Endothelial cell of umbilical vein (primary cell): ENCODE measurements around the gene TNFSF10. TPM values are rescaled to one million over a fixed set of nuclear protein-coding genes. Genes with fewer than 3 reads are reported as not detected.

Experiments used
- BruUV-seq: library from RNA; stranded (reverse); fragments of 400-500 nt; replicated peaks from 2 replicates; lab custom pipeline; 2021; lab: Mats Ljungman, UMichigan
- CTCF ChIA-PET: fragments of 300-600, 350-600 bp; sonication (Branson Sonifier 250); formaldehyde crosslinking; loops from one replicate; lab custom pipeline; 2021; ENCODE audit warnings: antibody characterized with exemption, inconsistent platforms; lab: Charles Lee
- POLR2A ChIA-PET: fragments of 300-600, 350-600 bp; sonication (Branson Sonifier 250); formaldehyde crosslinking; loops from one replicate; lab custom pipeline; 2021; ENCODE audit warnings: antibody characterized with exemption, inconsistent platforms; lab: Charles Lee
- DNase-seq: peaks from one replicate; pipeline ENCODE4 v3.0.0-alpha.2; 2011; ENCODE audit warnings: low read depth, low spot score
- FAIRE-seq: peaks from 2 replicates; lab custom pipeline; 2011; peaks lifted over from hg19 to GRCh38; lab: Jason Lieb, UNC
- H2AFZ ChIP-seq: 2 replicates; pipeline ENCODE4 v1.6.0; 2012; ENCODE audit warnings: low read depth, low read length, control low read depth, inconsistent platforms
- H3K27ac ChIP-seq: 2 replicates; pipeline ENCODE4 v1.5.1; 2011; ENCODE audit warnings: low read depth, mild to moderate bottlenecking, control low read depth, low read length, moderate library complexity; ENCODE audit not compliant: insufficient read depth
- H3K27me3 ChIP-seq, 2 experiments: 2 replicates each; pipeline versions ENCODE4 v1.6.0 to v1.6.1; 2011; ENCODE audit warnings: low read length in 2 of 2, mixed read lengths in 1 of 2; ENCODE audit not compliant: control insufficient read depth in 2 of 2, insufficient read depth in 2 of 2
- H3K36me3 ChIP-seq, 2 experiments: 2 replicates in 1 of 2; 3 replicates in 1 of 2; pipeline ENCODE4 v1.5.1; 2011; ENCODE audit warnings: low read length in 2 of 2, mild to moderate bottlenecking in 1 of 2, moderate library complexity in 1 of 2; ENCODE audit not compliant: control insufficient read depth in 2 of 2, insufficient read depth in 2 of 2; ENCODE audit errors: extremely low read depth in 1 of 2
- H3K4me1 ChIP-seq: 3 replicates; pipeline ENCODE4 v1.5.1; 2011; ENCODE audit warnings: mild to moderate bottlenecking, low read length; ENCODE audit not compliant: control insufficient read depth, insufficient read depth; ENCODE audit errors: extremely low read depth
- H3K4me2 ChIP-seq: 2 replicates; pipeline ENCODE4 v1.6.1; 2011; ENCODE audit warnings: low read length, control low read depth, mixed read lengths; ENCODE audit not compliant: insufficient read depth
- H3K4me3 ChIP-seq, 3 experiments: fragments of 200-600 bp in 1 of 3; sonication (generic), shearing (Covaris generic) in 1 of 3; replicated peaks in 1 of 3; 2 replicates each; pipeline ENCODE4 v1.5.1; 2011 to 2016; ENCODE audit warnings: control low read depth in 3 of 3, low read length in 3 of 3, mild to moderate bottlenecking in 2 of 3, inconsistent platforms in 1 of 3, low read depth in 1 of 3, moderate library complexity in 1 of 3; ENCODE audit not compliant: insufficient read depth in 1 of 3
- H3K79me2 ChIP-seq: 2 replicates; pipeline ENCODE4 v1.6.0; 2012; ENCODE audit warnings: low read length, inconsistent platforms; ENCODE audit not compliant: control insufficient read depth, insufficient read depth
- H3K9ac ChIP-seq: replicated peaks from 2 replicates; pipeline ENCODE3; 2011; ENCODE audit warnings: low read length, control low read depth; ENCODE audit not compliant: insufficient read depth; ENCODE audit errors: extremely low read depth
- H3K9me1 ChIP-seq: replicated peaks from 3 replicates; pipeline ENCODE4 v1.6.0; 2011; ENCODE audit warnings: mild to moderate bottlenecking, low read length; ENCODE audit not compliant: control insufficient read depth, insufficient read depth; ENCODE audit errors: extremely low read depth
- H3K9me3 ChIP-seq: replicated peaks from 2 replicates; pipeline ENCODE4 v1.5.1; 2012; ENCODE audit warnings: low read length, inconsistent platforms; ENCODE audit not compliant: control insufficient read depth, insufficient read depth
- H4K20me1 ChIP-seq: replicated peaks from 2 replicates; pipeline ENCODE3; 2011; ENCODE audit warnings: mild to moderate bottlenecking, low read length; ENCODE audit not compliant: control insufficient read depth, insufficient read depth; ENCODE audit errors: extremely low read depth
- CTCF ChIP-seq, 2 donors: IDR thresholded peaks; 1 replicate in 1 of 2; 2 replicates in 1 of 2; pipeline ENCODE4 v1.5.1; 2011; ENCODE audit warnings: low read length in 2 of 2, mild to moderate bottlenecking in 2 of 2, moderate library complexity in 2 of 2, control low read depth in 1 of 2, inconsistent platforms in 1 of 2, low read depth in 1 of 2; ENCODE audit not compliant: insufficient read depth in 1 of 2; ENCODE audit errors: extremely low read depth in 1 of 2
- EZH2 ChIP-seq: IDR thresholded peaks from 2 replicates; pipeline ENCODE4 v1.6.1; 2012; ENCODE audit warnings: borderline replicate concordance, low read depth, mild to moderate bottlenecking, moderate library complexity, low read length, inconsistent platforms; ENCODE audit not compliant: severe bottlenecking
- FOS ChIP-seq: IDR thresholded peaks from 2 replicates; pipeline ENCODE4 v1.6.1; 2011; ENCODE audit warnings: mild to moderate bottlenecking, low read length, moderate library complexity, borderline replicate concordance; ENCODE audit not compliant: insufficient read depth
- GATA2 ChIP-seq: IDR thresholded peaks from 2 replicates; pipeline ENCODE4 v1.7.0; 2011; ENCODE audit warnings: low read depth, mild to moderate bottlenecking, moderate library complexity, mixed read lengths, low read length; ENCODE audit not compliant: insufficient read length, insufficient read depth
- JUN ChIP-seq: IDR thresholded peaks from 2 replicates; pipeline ENCODE4 v1.6.1; 2011; ENCODE audit warnings: borderline replicate concordance, low read depth; ENCODE audit not compliant: insufficient read length, insufficient read depth
- MYC ChIP-seq: IDR thresholded peaks from one replicate; pipeline ENCODE4 v1.6.1; 2011; ENCODE audit warnings: mild to moderate bottlenecking, low read depth, low read length
- POLR2A ChIP-seq: IDR thresholded peaks from 2 replicates; pipeline ENCODE4 v1.6.1; 2012; ENCODE audit warnings: low read depth, mild to moderate bottlenecking, control low read depth, low read length
- POLR2AphosphoS5 ChIP-seq: IDR thresholded peaks from 2 replicates; pipeline ENCODE4 v1.6.1; 2012; ENCODE audit warnings: low read depth, mild to moderate bottlenecking, control low read depth, low read length, moderate library complexity; ENCODE audit not compliant: insufficient read depth
- dilution Hi-C: fragments of 300-500 bp; cut with MboI; formaldehyde crosslinking; loops from one replicate; pipeline ENCODE4 v1.15.0; 2019; ENCODE audit warnings: low sequenced_read_pairs; ENCODE audit not compliant: extremely low pct_ligation_motif_present
- intact Hi-C: fragments of 100-400 bp; cut with micrococcal nuclease; formaldehyde crosslinking; loops from one replicate; pipeline ENCODE4 v1.10.0; 2022
- polyA plus RNA-seq, 4 experiments: library from polyadenylated mRNA; depleted of rRNA in 3 of 4; stranded (reverse) in 3 of 4; unstranded in 1 of 4; fragments of >200 nt; gene quantifications; 2 replicates each; pipeline versions ENCODE4 v1.2.1 to v1.2.3, GENCODE V29; 2011 to 2012; ENCODE audit warnings: missing spikeins in 1 of 4
- total RNA-seq: library from RNA; stranded (reverse); gene quantifications from 2 replicates; pipeline ENCODE4 v1.2.3, GENCODE V29; 2021
- TF ChIP-seq, protein P1 (sequence below): IDR thresholded peaks from 2 replicates; pipeline ENCODE4 v1.6.1; 2011; ENCODE audit not compliant: insufficient read depth, insufficient read length

The TNFSF10 gene
- total and polyA plus RNA-seq, 2 donors (not counting 3 experiments of a cell fraction or from before 2014, with no cell fraction given): 31.2 to 55.0 TPM

DNA sequence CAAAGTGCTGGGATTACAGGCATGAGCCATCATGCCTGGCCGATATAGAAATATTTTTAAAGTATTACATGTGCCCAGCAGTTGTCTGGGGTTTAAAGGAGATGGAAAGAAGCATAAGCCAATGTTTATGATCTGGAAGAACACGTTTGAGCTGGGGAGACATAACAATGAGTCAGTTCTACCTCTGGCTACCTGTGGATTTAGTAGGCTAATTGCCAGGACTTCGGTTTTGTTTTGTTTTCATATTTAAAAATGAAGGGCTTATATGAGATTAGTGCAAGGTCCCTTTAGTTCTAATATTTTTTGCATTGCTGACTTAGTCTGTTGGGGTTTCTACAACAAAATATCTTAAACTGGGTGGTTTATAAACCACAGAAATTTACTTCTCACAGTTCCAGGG lies 22.9 kb upstream of the TNFSF10 start:
- H3K27me3 ChIP-seq: no peaks in the 10 kb centered on the region
- TF ChIP-seq GATA2 (no peak), MYC (no peak), JUN (no peak), POLR2A (no peak), EZH2 (no peak), CTCF (IDR thresholded peaks at IDR 0.05; ENCODE audit: extremely low read depth in 1 of 2, insufficient read depth in 1 of 2, low read depth in 1 of 2, low read length in 2 of 2) (no peak), POLR2AphosphoS5 (no peak), FOS (no peak)
- TF ChIP-seq, protein P1, sequence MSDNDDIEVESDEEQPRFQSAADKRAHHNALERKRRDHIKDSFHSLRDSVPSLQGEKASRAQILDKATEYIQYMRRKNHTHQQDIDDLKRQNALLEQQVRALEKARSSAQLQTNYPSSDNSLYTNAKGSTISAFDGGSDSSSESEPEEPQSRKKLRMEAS: no peak
- no peak overlapping the region for H3K4me3 ChIP-seq
- no TSS peak for BruUV-seq
- H3K9me3 ChIP-seq: no peaks in the 10 kb centered on the region
- intact Hi-C loops: no loop called here
- no peaks in the 10 kb centered on the region for H3K79me2 ChIP-seq
- H2AFZ ChIP-seq: no peak overlapping the region
- DNase-seq: no peak
- ChIA-PET POLR2A (no interaction called here), CTCF (interaction anchor here (1.2 to 1.3 kb wide), 2 partner anchors 50 to 148 kb away, joined by 3 read pairs; no protein-coding TSS in a partner anchor)
- peaks cover 6% of the 10 kb centered on the region for H3K4me1 ChIP-seq
- FAIRE-seq: no peak
- no peak overlapping the region for H3K9ac ChIP-seq
- H3K4me2 ChIP-seq: no peak overlapping the region
- no peaks in the 10 kb centered on the region for H3K36me3 ChIP-seq
- H4K20me1 ChIP-seq: no peaks in the 10 kb centered on the region
- dilution Hi-C loops: no loop called here
- H3K9me1 ChIP-seq: no peaks in the 10 kb centered on the region
- no peak overlapping the region for H3K27ac ChIP-seq
